GM06990 (cell line): ENCODE measurements around the gene USP32.

Experiments used
- DNase-seq: peaks from one replicate; pipeline ENCODE4 v3.0.0-alpha.2; 2011; ENCODE audit not compliant: insufficient read length; ENCODE audit errors: extremely low read depth
- H3K27me3 ChIP-seq: replicated peaks from 2 replicates; pipeline ENCODE4 v1.6.0; 2011; ENCODE audit warnings: low read length; ENCODE audit not compliant: control insufficient read depth, insufficient read depth
- H3K36me3 ChIP-seq: 2 replicates; pipeline ENCODE4 v1.5.1; 2011; ENCODE audit warnings: low read length; ENCODE audit not compliant: control insufficient read depth, insufficient read depth
- H3K4me3 ChIP-seq: replicated peaks from 2 replicates; pipeline ENCODE4 v1.5.1; 2011; ENCODE audit warnings: low read depth, mild to moderate bottlenecking, control low read depth, low read length
- CTCF ChIP-seq: IDR thresholded peaks from 2 replicates; pipeline ENCODE4 v1.5.1; 2011; ENCODE audit warnings: low read length, control low read depth, mild to moderate bottlenecking, inconsistent platforms; ENCODE audit not compliant: insufficient read depth, poor library complexity, severe bottlenecking

Gene USP32

GRCh38 chr17:60164697-60165096 is 227.2 kb downstream of the USP32 start:
- Histone ChIP-seq H3K27me3 (no peaks in the 10 kb centered on the region), H3K4me3 (no peak overlapping the region), H3K36me3 (no peaks in the 10 kb centered on the region)
- no peak for DNase-seq
- no peak for TF ChIP-seq CTCF

GRCh38 chr17:60164164-60164563 is 227.8 kb downstream of the USP32 start:
- no peak overlapping the region for H3K4me3 ChIP-seq

GRCh38 chr17:60163108-60163784 is 228.7 kb downstream of the USP32 start:
- Histone ChIP-seq H3K36me3 (no peaks in the 10 kb centered on the region), H3K4me3 (no peak overlapping the region), H3K27me3 (no peaks in the 10 kb centered on the region)
- TF ChIP-seq CTCF: peak; percentile 28
- no peak for DNase-seq

More at GRCh38 chr17:60164164-60164563, 227.8 kb downstream of the USP32 start:
- Histone ChIP-seq H3K36me3 (no peaks in the 10 kb centered on the region), H3K27me3 (no peaks in the 10 kb centered on the region)
- no peak for TF ChIP-seq CTCF
- no peak for DNase-seq

- no peak for TF ChIP-seq CTCF
- no peak overlapping the region for H3K4me3 ChIP-seq
- no peaks in the 10 kb centered on the region for H3K36me3 ChIP-seq
- no peaks in the 10 kb centered on the region; the same call in 1 of the 2 replicates for H3K27me3 ChIP-seq
- no peak for DNase-seq
These were observed 230.2 kb downstream of the USP32 start for GRCh38 chr17:60161598-60162330.

- no peak for DNase-seq
- no peak for TF ChIP-seq CTCF
- H3K36me3 ChIP-seq: no peaks in the 10 kb centered on the region
- H3K4me3 ChIP-seq: no peak overlapping the region
- no peaks in the 10 kb centered on the region; the same call in 1 of the 2 replicates for H3K27me3 ChIP-seq
These were observed 231.0 kb downstream of the USP32 start for GRCh38 chr17:60160829-60161501.
